GM18907 (cell line): ENCODE data around the gene FOXL3.

Source experiments
- ATAC-seq: cut with Tn5 transposase; IDR thresholded peaks from one replicate; pipeline ENCODE4 v1.9.1; 2021; ENCODE audit warnings: mild to moderate bottlenecking, moderate library complexity; ENCODE audit not compliant: unreplicated experiment

Gene FOXL3

DNA sequence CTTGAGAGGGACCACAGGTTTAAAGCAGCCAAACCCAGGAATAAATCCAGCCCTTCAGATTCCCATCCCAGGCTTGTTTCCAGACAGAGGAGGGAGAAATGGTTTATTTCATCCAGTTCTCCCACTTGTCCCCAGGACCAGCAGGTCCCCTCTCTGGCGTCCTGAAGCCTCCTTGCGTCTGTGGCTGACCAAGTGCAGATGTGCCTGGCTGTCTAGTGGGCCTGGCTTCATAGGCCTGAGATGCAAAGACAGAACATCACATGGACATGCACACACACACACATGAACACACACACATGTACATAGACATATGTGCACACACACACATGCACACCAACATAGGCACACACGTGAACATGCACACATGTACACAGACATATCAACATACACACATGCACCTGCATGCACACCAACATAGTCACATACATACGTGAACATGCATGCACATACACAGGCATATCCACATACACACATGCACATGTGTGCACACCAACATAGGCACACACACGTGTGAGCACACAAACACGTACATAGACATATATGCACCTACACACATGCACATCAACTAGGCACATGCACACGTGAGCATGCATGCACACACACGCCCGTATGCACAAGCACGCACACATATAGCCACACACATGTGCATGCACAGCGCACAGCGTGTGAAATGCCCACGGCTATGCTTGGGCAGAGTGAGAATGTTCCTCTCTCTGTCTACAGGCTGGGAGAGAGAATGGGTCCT lies 10.7 kb downstream of the FOXL3 start:
- no peak for ATAC-seq

DNA sequence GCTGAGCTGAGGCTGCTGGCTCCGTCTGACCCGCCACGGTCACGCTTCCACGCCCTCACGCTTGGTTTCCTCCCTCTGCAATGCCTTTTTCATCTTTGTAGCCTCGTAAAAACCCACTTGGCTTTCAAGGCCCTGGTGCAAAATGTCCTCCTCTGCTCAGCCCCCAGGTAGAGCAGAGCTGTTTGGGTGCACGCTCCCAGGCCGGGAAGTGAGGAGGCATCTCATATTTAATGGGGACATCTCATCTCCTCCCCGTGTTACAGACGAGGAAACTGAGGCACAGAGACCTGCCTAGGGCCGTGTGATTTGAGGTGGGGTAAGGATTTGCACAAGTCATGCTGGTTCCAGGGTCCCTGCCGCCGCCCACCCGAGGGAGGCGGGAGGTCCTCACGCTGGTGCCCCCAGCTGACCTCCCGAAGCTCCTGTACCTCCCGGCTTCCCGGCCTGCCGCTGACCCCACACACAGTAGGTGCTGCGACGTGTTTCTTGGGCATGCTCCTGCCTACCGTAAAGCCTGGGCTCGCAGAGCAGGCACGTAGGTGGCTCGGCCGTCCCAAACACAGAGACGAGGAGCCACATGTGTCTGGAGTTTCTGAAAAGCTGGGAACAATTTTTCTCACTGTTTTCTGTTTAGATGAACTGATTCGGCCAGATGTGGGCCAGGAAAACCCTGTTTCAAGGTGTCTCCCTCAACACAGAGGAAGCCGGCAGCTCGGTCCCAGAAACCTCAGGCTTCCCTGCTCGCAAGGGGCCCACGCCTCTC lies 11.5 kb downstream of the FOXL3 start:
- ATAC-seq, result no peak

DNA sequence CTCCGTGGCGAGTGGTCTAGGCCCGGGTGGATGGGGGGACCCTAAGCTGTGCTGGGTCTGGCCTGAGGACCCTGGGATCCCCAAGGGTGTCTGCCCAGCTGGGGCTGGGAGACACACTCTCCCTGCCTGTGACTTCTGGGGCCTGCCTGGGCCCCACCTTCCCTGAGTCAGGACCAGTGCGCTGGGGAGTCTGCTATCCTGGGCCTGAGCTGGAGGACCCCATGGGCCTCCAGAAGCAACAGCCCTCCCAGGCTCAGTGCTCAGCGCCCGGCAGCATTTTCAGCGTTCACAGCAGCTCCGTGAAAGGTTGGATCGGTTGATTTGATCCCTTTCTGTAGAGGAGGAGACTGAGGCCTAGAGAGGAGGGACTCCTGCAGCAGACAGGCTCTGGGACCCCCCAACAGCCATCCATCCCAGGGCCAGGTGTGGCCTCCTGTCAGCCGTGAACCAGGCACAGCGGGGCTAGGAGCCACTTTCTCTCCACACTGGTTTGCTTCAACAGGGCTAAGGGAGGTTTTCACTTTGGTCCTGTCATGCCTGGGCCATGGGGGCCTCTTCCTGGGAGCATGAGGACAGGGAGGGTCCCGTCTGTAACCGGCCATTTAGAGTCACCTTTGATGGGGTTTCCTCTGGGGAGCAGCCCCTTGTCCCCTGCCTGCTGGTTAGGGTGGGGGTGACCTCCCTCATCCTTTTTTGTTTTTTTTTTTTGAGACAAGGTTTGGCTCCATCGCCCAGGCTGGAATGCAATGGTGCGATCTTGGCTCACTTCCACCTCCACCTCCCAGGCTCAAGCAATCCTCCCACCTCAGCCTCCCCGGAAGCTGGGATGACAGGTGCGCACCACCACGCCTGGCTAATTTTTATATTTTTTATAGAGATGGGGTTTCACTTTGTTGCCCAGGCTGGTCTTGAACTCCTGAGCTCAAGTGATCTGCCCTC lies 12.4 kb downstream of the FOXL3 start:
- ATAC-seq, result no peak

DNA sequence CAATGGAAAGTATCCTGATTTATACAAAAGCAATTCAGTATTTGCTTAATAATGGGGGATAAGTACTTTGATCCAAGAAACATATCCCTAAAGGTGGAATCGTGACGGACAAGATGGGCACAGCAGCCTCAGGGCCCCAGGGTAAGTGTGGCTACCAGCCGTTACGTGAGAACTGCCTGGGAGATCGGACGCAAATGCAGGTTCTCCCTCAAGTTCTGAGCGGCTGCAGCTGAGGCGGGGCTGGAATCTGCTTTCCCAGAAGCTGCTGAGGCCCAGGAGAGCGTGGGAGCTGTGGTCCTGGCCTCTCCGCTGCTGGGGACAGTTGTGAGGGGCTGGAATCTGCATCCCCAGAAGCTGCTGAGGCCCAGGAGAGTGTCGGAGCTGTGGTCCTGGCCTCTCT lies 13.5 kb downstream of the FOXL3 start:
- ATAC-seq, result no peak

DNA sequence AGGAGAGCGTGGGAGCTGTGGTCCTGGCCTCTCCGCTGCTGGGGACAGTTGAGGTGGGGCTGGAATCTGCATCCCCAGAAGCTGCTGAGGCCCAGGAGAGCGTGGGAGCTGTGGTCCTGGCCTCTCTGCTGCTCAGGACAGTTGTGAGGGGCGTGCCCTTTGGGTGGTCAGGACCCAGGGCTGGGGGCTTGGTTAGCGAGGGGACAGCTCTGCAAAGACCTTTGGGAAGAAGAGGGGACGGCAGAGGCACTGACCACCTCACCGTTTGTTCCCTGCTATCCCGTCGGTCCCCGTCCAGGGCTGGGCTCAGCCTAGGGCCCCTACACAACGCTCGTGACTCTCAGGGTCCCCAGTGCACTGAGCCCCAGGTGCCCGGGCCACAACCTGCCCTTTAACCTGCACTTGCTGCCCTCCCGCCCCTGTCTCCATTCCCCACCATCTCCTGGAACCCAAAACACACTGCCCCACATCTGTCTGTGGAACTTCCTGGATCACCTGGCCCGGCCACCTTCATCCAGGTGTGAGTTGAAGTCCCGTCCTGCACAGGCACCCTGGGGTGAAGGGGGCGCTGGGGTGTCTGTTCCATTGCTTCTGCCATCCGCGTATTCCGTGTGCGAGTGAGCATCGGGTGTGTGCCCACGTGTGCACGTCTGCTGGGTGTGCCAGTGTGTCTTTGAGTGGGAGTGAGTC lies 14.1 kb downstream of the FOXL3 start:
- no peak for ATAC-seq

DNA sequence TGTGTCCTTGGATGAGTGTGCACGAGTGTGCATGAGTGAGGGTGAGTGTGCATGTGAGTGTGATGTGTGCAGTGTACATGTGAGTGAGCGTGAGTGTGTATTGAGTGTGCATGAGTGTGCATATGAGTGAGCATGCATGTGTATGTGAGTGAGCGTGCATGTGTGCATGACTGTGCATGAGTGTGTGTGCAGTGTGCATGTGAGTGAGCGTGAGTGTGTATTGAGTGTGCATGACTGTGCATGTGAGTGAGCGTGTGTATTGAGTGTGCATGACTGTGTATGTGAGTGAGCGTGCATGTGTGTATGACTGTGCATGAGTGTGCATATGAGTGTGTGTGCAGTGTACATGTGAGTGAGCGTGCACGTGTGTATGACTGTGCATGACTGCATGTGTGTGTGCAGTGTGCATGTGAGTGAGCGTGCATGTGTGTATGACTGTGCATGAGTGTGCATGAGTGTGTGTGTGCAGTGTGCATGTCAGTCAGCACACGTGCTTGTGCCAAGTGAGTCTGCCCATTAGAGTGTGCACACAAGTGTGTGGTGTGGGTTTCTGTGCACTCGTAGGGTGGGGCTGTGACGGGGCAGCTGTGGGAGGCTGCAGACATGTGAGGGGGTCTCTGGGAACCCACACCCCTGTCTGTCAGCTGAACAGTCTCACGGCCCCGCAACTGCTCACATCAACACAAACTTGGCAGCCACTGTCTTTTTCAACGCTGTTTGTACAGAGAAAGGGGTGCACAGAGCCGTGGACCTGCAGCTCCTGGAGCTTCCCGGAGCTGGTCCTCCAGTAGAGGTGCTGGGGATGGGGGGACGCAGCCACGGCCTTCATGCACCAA lies 14.8 kb downstream of the FOXL3 start:
- no peak for ATAC-seq

DNA sequence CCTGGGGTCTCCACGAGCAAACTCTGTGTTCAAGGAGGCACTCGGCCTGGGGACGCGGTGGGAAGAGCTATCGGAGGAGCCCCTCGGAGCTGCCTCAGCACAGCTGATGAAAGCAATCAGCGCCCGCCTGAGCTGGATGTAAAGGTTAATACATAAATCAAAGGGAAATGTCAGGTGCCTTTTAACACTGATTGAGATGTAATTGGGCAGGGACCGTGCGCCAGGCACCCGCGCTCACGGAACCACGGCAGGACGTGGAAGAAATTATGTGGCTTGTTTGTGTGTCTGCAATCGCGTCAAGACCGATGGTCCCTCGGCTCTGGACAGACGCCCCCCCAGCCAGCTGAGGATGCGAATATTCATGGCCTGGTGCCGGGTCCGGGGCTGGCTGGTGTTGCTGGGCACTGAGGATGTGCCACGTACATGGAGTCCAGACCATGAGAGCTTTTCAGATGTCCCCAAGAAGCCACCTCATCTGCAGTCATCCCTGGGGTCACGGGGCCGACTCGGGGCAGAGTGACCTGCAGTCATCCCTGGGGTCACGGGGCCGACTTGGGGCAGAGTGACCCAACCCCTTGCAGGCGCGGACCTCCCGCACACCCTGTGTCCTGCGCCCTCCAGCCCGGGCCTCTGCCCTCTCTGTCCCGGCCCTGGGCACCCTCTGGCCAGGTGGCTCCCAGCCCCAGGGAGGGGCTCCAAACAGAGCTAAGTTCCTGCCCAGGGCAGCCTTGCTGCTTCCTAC lies 15.6 kb downstream of the FOXL3 start:
- ATAC-seq, result no peak

DNA sequence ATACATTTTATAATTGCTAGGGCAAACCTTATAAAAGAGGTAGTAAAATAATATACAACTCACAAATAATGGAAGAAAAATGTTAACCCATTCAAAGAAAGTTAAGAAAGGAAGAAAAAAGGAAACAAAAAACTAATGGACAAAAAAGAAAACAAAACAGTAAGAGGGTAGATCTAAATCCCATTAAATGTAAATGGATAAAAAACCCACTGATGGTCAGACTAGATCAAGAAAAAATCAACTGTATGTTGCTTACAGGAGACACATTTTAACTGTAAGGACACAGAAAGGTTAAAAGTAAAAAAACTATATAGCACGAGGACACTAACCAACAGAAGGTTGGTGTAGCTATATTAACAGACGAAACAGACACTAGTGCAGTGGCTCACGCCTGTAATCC lies 18.0 kb downstream of the FOXL3 start:
- no peak for ATAC-seq

DNA sequence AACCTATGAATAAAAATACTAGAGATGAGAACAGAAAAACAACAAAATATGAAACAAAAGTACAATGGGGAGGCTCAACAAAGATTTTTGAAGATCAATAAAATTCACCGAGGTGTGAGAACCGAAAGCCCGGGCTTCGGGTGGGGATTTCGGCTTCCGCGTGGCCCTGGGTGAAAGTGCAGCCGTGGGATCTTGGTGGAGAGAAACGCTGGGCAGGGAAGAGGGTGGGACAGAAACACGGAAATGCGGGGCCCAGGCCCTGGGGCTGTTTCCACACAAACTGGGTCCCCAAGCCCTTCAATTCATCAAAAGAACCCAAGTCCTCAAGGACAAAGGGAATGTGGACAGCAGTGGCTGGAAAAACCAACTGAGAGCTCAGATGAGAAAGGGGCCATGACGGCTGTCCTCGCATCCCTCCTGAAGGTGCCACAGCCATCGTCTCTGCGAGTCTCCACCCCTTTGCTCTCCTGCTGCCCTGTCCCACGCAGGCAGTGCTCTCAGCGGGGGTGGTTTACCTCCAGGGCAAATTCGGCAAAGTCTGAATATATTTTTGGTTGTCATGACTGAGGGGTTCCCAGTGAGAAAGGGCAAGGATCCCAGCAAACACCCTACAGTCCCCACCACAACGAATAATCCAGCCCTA lies 19.7 kb downstream of the FOXL3 start:
- no peak for ATAC-seq

DNA sequence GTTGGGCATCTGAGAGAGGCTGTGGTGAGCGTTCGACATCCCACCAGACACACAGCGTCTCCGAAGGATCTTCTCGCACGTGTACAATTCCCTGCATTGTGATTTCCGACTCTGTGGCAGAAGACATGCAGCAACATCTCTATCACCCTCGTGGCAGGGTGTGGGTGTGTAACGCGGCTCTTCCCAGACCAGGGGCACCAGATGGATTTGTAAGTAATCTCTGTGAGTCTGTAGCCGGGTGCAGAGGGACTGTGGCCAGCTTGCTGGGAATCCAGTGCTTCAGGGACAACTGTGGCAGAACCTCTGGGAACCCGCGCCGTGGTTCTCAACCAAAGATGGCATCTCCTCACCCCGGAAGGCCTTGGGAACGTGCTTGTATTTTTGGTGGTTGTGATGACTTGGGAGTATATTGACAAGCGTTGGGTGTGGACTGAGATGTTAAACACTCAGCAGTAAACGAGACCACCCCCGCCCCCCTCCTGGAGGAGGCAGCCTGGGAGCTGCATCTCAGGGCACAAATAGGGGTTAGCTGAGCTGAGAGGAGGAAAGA lies 21.2 kb downstream of the FOXL3 start:
- no peak for ATAC-seq

DNA sequence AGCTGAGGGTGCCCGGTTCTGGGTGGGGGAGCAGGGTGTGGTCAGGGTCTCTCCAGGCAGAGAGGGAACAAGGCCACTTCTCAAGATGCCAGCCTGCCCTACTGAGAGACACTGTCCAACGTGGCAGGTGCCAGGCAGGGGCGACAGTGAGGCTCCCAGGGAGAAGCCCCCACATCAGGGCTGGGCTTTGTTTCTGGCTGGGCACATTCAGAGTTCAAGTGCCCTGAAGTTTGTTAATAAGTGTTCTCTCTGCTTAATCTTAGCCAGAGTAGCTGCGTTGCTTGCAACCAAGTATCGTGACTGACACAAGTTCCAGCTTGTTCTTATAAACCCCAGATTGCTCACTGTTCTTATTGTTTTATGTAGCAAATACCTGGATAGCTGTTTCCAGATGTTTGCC lies 21.8 kb downstream of the FOXL3 start:
- ATAC-seq, result no peak

DNA sequence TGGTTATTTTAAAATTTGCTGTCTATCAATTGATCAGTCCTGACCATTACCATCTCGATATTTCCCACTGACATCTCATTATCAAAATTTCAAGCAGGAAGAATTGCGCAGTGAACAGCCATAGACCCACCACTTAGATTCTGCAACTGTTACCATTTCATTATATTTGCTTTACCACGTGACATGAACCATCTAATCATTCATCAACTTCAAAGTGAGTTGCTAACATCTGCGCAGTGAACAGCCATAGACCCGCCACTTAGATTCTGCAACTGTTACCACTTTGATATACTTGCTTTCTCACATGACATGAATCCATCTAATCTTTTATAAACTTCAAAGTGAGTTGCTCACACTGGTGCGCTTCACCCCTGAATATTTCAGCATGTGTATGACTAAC lies 22.5 kb downstream of the FOXL3 start:
- no peak for ATAC-seq

DNA sequence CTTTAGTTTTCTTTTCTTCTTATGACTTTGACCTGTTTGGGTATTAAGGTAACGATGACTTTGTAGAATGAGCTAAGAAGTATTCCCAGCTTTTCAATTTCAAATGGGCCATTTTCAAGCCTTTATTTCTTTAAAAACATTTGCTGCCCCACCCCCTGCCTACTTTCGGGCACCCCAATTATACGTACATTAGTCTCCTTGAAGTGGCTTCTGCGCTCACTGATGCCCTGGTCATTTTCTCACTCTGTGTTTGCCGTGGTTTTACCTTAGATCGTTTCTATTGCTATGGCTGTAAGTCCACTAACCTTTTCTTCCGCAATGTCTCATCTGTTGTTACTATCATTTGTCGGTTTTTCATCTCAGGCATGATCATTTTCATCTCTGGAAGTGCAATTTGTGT lies 24.9 kb downstream of the FOXL3 start:
- no peak for ATAC-seq

DNA sequence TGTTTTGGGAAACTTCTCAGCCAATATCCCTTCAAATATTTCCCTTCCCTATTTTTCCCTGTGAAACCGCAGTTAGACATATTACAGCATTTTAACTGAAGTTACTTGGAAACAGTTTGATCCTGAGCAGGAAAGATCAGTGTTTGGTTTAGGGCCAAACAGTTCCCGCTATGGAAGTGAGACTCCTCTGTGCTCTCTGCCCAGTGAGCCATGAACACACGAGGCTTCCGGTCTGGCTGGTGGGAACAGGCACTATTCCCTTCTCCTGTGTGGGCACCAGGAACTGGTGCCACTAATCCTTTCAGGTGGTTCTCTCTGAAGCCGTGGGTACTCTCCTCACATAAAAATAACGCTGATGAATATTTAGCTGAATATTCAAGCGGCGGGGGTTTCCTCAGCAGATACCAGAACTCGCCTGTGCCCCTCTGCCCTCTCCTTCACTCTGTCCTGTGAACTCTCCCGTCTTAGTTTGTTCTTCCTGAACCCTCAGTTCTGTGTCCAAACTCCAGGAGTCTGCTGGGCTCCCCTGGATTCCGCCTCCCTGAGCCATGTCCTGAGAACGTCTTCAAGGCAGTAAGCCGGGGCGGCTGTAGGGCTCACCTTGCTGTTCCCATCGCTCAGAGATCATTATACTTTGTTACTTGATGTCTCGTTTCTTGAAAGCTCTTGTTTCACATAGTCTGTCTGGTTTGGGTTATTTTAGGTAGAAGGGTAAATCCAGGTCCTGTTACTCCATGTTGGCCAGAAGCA lies 25.7 kb downstream of the FOXL3 start:
- ATAC-seq, result no peak

DNA sequence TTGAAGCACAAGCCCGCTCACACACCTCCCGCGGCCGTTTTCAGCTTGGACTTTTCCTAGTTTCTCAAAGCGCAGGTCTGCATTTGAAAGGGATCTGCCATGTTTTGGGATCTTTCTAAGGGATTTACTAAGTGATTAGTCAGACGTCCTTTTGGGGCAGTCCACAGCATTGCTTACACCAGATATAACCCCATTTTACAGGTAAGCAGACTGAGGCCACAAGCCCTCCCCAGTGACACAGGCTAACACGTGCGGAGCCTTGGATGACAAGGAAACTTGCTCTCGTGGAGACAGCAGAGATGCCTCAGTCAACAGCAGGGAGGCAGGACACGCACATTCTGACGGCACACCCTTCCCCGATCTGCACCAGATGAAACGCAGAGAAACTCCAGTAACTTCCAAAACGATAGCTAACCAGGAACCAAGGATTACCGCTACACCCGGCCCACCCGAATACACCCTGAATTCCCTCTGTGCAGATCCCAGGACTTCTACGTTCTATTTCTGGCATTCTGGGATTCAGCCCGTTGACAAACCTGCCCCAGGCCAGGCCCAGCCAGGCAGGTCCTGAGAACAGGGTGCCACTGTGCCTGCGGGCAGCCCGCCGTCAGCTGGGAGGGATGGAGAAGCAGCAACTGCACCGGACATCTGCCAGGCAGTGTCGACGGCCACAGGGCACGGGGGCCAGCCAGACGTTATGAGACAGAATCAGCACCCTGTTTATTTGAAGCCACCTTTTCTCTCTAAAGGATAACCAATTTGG lies 27.9 kb downstream of the FOXL3 start:
- no peak for ATAC-seq

DNA sequence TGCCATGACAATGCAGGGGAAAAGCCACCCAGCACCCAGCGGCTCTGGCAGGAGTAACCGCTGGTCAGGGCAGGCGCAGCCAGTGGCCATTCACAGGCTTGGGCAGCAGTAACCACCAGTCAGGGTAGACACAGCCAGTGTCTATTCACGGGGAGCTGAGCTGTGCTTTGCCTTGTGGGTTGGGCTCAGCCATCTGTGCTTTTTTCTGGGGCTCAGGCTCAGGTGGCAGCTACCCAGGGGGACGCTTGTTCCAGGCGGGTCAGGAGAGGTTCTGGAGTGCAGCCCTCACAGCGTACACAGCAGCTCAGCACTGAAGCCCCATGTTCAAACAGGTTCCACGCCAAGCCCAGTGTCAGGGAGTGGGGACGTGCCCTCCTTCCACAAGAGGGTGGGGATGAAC lies 28.5 kb downstream of the FOXL3 start:
- ATAC-seq, result no peak
